T-helper 2 cell treated with Interferon-gamma antibody and Interleukin-4, amounts not matched to agents 5 μg/mL and 100 μg/mL, for 36 hours (primary cell): Measurements from ENCODE around the gene ATM.

ENCODE experiments used
- DNase-seq: peaks from one replicate; pipeline ENCODE4 v3.0.0; 2021; ENCODE audit warnings: low spot score
- H3K27ac Mint-ChIP-seq: one replicate; pipeline ENCODE4 v1.8.0; 2021; ENCODE audit warnings: mild to moderate bottlenecking, mixed read lengths
- H3K27me3 Mint-ChIP-seq: one replicate; pipeline ENCODE4 v1.8.0; 2021; ENCODE audit warnings: low read depth, mixed read lengths
- H3K36me3 Mint-ChIP-seq: one replicate; pipeline ENCODE4 v1.8.0; 2021; ENCODE audit warnings: low read depth, mixed read lengths
- H3K4me1 Mint-ChIP-seq: one replicate; pipeline ENCODE4 v1.8.0; 2021; ENCODE audit warnings: low read depth, mixed read lengths
- H3K4me3 Mint-ChIP-seq: one replicate; pipeline ENCODE4 v1.8.0; 2022; ENCODE audit warnings: mild to moderate bottlenecking, moderate library complexity, mixed read lengths
- H3K9me3 Mint-ChIP-seq: one replicate; pipeline ENCODE4 v1.8.0; 2021; ENCODE audit warnings: mixed read lengths

Gene ATM, protein sequence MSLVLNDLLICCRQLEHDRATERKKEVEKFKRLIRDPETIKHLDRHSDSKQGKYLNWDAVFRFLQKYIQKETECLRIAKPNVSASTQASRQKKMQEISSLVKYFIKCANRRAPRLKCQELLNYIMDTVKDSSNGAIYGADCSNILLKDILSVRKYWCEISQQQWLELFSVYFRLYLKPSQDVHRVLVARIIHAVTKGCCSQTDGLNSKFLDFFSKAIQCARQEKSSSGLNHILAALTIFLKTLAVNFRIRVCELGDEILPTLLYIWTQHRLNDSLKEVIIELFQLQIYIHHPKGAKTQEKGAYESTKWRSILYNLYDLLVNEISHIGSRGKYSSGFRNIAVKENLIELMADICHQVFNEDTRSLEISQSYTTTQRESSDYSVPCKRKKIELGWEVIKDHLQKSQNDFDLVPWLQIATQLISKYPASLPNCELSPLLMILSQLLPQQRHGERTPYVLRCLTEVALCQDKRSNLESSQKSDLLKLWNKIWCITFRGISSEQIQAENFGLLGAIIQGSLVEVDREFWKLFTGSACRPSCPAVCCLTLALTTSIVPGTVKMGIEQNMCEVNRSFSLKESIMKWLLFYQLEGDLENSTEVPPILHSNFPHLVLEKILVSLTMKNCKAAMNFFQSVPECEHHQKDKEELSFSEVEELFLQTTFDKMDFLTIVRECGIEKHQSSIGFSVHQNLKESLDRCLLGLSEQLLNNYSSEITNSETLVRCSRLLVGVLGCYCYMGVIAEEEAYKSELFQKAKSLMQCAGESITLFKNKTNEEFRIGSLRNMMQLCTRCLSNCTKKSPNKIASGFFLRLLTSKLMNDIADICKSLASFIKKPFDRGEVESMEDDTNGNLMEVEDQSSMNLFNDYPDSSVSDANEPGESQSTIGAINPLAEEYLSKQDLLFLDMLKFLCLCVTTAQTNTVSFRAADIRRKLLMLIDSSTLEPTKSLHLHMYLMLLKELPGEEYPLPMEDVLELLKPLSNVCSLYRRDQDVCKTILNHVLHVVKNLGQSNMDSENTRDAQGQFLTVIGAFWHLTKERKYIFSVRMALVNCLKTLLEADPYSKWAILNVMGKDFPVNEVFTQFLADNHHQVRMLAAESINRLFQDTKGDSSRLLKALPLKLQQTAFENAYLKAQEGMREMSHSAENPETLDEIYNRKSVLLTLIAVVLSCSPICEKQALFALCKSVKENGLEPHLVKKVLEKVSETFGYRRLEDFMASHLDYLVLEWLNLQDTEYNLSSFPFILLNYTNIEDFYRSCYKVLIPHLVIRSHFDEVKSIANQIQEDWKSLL (N-terminal part only)

DNA sequence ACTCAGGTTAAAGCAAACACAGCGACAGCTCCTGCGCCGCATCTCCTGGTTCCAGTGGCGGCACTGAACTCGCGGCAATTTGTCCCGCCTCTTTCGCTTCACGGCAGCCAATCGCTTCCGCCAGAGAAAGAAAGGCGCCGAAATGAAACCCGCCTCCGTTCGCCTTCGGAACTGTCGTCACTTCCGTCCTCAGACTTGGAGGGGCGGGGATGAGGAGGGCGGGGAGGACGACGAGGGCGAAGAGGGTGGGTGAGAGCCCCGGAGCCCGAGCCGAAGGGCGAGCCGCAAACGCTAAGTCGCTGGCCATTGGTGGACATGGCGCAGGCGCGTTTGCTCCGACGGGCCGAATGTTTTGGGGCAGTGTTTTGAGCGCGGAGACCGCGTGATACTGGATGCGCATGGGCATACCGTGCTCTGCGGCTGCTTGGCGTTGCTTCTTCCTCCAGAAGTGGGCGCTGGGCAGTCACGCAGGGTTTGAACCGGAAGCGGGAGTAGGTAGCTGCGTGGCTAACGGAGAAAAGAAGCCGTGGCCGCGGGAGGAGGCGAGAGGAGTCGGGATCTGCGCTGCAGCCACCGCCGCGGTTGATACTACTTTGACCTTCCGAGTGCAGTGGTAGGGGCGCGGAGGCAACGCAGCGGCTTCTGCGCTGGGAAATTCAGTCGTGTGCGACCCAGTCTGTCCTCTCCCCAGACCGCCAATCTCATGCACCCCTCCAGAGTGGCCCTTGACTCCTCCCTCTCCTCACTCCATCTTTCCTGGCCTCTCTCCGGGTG, at the start of gene ATM, which contains the start of gene NPAT:
TSS of gene ATM (plus strand) at position 494 of the 774 bp plus-strand sequence. CDS start 4,558 bp downstream, outside the sequence.
TSS of gene NPAT (minus strand) at position 65 of the 774 bp plus-strand sequence. CDS start 102 bp downstream, outside the sequence.
- H3K4me3 Mint-ChIP-seq: no peak within 1 kb of the TSS
- peak; percentile 99 for DNase-seq
- H3K4me1 Mint-ChIP-seq: peaks cover 48% of the 10 kb centered on the region
- H3K9me3 Mint-ChIP-seq: no peaks in the 10 kb centered on the region
- H3K27me3 Mint-ChIP-seq: no peaks in the 10 kb centered on the region
- H3K36me3 Mint-ChIP-seq: peaks cover 40% of the 10 kb centered on the region
- H3K27ac Mint-ChIP-seq: no peak within 1 kb of the TSS

DNA sequence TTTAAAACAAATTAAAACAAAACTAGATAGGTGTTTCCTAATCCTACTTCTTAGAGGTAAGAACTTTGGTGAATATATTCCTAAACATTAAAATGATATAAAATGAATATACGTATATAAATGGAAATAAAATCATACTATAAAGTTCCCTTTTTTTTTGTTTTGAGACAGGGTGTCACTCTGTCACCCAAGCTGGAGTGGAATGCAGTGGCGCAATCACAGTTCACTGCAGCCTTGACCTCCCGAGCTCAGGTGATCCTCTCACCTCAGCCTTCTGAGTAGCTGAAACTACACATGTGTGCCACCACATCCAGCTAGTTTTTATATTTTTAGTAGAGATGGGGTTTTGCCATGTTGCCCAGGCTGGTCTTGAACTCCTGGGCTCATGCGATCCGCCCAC, 45.3 kb upstream of the ATM start:
- H3K27ac Mint-ChIP-seq: no peak overlapping the region
- H3K36me3 Mint-ChIP-seq: peaks cover 57% of the 10 kb centered on the region
- no peak for DNase-seq
- H3K4me1 Mint-ChIP-seq: no peaks in the 10 kb centered on the region
- H3K27me3 Mint-ChIP-seq: no peaks in the 10 kb centered on the region
- no peak overlapping the region for H3K4me3 Mint-ChIP-seq
- H3K9me3 Mint-ChIP-seq: no peaks in the 10 kb centered on the region

DNA sequence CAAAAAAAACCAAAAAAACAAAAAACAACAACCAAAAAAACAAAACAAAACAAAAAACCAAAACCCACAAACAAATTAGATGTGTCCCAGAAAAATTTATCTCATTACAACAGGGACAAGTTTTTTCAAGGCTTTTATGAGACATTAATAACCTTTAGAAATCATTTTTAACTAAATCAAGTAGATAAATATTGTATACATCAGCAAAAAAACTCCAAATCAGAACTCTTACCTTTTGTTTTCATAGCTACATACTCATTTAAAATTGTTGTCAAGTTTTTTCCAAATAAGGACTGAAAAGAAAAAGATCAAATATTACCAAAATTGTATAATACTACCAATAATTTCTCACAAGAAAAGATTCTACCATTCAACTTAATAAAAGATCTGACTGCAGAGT, 29.1 kb upstream of the ATM start:
- Mint-ChIP-seq H3K27me3 (no peaks in the 10 kb centered on the region), H3K27ac (no peak overlapping the region)

DNA sequence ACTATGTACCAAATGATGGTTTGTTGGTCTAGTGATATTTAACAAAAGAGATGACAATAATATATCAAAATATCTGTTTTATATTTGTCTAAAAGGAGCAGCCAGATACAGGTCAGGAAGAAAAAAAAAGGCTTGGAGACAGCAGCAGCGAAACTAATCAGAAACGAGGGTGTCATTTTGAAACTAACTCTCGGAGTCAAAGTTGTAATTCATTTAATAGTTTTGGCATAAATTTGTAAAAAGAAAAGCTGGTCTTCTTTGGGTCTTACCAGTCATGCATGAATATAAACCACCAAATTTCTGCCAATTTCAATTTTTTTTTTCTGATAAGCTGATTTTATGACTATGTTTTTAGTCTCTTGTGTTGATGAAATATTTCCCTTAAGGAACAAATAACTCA, 26.0 kb upstream of the ATM start:
- no peak for DNase-seq
- Mint-ChIP-seq H3K27ac (no peak overlapping the region), H3K9me3 (no peaks in the 10 kb centered on the region), H3K27me3 (no peaks in the 10 kb centered on the region), H3K36me3 (peaks cover 44% of the 10 kb centered on the region), H3K4me3 (peak overlapping the region; percentile 15), H3K4me1 (peaks cover 23% of the 10 kb centered on the region)

More for the DNA sequence above, 29.1 kb upstream of the ATM start:
- Mint-ChIP-seq H3K36me3 (peaks cover 50% of the 10 kb centered on the region), H3K9me3 (no peaks in the 10 kb centered on the region), H3K4me1 (peaks cover 16% of the 10 kb centered on the region), H3K4me3 (no peak overlapping the region)
- no peak for DNase-seq

DNA sequence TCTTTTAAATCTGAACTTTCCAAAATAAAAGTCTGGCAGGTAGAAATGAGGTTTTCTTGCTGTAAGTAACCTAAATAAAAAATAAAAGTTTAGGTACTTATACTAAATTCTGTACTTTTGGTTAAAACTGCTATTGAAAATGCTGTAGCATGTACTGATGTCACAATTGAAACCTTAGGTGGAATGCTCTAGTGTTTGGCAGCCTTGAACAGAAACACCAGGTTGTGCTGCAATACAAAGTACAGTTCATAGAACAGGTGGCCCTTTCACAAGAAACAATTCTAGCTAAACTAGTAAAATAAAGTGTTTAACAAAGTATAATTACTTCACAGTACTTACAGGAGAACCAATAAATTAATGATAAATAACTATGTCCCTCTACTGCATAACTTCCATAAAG, 25.5 kb upstream of the ATM start:
- peak overlapping the region; percentile 15 for H3K4me3 Mint-ChIP-seq
- no peak overlapping the region for H3K27ac Mint-ChIP-seq

DNA sequence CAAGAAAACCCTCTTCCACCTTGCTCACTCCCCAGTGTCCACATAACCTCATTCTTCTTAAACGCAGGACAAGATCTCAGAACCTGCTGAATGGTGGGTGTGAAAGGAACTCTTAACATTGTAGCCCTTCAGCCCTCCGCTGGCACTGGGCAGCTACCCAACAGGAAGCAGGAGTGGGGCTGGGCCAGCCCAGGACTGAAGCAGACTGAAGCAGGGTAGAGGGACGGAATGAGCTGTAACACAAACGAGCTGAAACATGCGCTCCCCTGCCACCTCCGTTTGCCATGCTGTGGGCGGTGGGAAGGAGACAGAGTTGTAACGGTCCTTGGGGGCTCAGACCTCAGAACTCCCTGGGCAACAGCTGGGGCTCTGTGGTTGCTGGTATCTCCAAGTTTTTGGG, 24.0 kb upstream of the ATM start:
- peaks cover 23% of the 10 kb centered on the region for H3K4me1 Mint-ChIP-seq
- H3K27me3 Mint-ChIP-seq: no peaks in the 10 kb centered on the region
- H3K36me3 Mint-ChIP-seq: peaks cover 56% of the 10 kb centered on the region
- no peak overlapping the region for H3K4me3 Mint-ChIP-seq
- H3K27ac Mint-ChIP-seq: peak overlapping the region; percentile 9
- H3K9me3 Mint-ChIP-seq: peaks cover 2% of the 10 kb centered on the region
- no peak for DNase-seq

More for the DNA sequence above, 25.5 kb upstream of the ATM start:
- Mint-ChIP-seq H3K9me3 (no peaks in the 10 kb centered on the region), H3K4me1 (peaks cover 23% of the 10 kb centered on the region), H3K27me3 (no peaks in the 10 kb centered on the region), H3K36me3 (peaks cover 45% of the 10 kb centered on the region)
- DNase-seq: no peak

DNA sequence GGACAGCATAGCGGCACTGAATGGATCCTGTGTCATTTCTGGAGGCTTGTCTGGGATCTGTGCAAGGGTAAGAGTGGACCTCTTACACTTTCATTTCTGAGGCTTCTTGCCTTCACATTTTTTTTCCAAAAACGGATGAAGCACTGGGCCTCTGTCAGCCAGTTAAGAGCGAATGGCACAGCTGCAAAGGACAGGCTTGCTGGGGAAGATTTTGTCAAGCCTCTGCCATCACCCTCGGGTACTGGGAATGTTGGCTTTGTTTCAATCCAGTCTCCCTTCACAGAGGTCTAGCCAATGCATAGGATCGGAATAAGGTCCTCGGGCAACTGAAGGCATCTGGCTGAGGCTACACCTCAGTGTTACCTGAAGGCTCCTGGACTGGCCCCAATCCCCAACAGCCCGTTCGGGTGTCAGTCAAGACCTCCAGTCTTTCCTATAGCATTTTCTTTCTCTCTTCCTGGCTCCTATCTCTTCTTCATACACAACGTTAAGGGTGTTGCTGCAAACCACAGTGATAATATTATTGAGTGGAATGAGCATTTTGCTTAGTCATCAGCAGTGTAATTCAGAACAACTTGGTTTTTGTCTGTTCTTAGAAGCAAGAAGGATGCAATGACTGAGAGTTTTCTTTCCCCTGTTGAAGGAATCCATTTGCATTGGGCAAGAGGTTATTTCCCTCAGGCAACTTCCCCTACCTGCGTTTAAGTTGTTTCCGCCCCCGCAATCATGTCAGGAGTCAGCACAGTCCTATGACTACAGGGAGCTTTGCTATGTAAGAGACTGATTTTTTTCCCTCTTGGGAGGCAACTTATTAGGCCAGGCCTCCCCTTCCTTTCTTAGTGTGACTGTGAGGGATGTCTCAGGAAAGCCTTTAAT, 23.2 kb upstream of the ATM start:
- peaks cover 63% of the 10 kb centered on the region for H3K36me3 Mint-ChIP-seq
- H3K27me3 Mint-ChIP-seq: no peaks in the 10 kb centered on the region
- no peak overlapping the region for H3K4me3 Mint-ChIP-seq
- H3K4me1 Mint-ChIP-seq: peaks cover 23% of the 10 kb centered on the region
- peak overlapping the region; percentile 36 for H3K27ac Mint-ChIP-seq
- peaks cover 7% of the 10 kb centered on the region for H3K9me3 Mint-ChIP-seq
- peak; percentile 76 for DNase-seq

DNA sequence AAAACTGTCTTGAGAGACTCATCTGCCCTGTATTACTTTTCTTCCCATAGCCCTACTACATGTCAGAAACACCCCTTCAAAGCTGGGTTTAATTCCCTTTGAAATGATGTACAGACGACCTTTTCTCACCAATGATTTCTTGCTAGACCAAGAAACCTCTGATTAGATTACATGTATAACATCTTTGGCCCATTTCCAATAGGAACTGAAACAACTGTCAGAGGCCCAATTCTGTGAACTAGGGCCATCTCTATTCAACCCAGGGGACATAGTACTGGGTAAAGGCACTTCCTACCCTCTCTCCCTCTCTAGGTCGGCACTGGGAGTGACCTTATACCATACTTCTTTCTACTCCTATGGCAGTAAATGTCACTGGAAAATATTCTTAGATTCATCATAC, 19.8 kb upstream of the ATM start:
- DNase-seq: no peak
- Mint-ChIP-seq H3K36me3 (peaks cover 69% of the 10 kb centered on the region), H3K27ac (no peak overlapping the region), H3K4me3 (no peak overlapping the region), H3K27me3 (no peaks in the 10 kb centered on the region), H3K4me1 (peaks cover 11% of the 10 kb centered on the region), H3K9me3 (peaks cover 31% of the 10 kb centered on the region)

DNA sequence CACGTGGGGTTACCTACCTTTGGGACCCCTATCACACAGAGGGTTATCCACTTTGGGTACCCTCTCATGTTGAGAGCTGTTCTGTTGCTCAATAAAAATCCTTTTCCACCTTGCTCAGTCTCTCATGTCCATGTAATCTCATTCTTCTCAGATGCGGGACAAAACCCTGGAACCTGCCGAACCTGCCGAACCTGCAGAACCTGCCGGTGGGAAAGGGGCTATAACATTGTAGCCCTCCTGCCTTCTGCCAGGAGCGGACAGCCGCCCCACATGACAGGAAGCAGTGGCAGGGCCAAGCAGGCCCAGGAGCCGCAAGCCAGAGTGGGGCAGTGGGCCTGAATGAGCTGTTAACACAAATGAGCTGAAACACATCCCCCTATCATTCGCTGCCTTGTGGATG, 18.5 kb upstream of the ATM start:
- peaks cover 39% of the 10 kb centered on the region for H3K9me3 Mint-ChIP-seq
- no peak for DNase-seq
- H3K4me1 Mint-ChIP-seq: peaks cover 8% of the 10 kb centered on the region
- H3K27me3 Mint-ChIP-seq: no peaks in the 10 kb centered on the region
- peaks cover 72% of the 10 kb centered on the region for H3K36me3 Mint-ChIP-seq
- no peak overlapping the region for H3K27ac Mint-ChIP-seq
- H3K4me3 Mint-ChIP-seq: no peak overlapping the region

DNA sequence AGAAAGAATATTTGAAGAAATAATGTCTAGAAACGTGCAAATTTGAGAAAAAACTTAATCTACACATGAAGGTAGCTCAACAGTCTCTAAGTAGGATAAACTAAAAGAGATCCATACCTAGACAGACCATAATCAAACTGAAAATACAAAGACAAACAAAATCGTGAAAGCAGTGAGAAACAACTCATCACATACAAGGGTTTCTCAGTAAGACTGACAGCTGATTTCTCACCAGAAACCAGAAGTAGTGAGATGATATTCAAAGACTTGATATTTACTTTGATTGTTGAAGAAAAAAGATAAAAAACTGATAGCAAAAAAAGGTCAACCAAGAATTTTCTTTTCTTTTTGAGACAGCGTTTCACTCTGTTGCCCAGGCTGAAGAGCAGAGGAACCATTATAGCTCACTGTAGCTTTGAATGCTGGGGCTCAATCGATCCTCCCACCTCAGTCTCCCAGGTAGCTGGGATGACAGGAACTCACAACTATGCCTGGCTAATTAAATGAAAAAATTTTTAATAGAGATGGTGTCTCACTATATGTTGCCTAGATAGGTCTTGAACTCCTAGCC, 17.9 kb upstream of the ATM start:
- Mint-ChIP-seq H3K4me3 (no peak overlapping the region), H3K36me3 (peaks cover 75% of the 10 kb centered on the region), H3K9me3 (peaks cover 39% of the 10 kb centered on the region), H3K27ac (no peak overlapping the region), H3K4me1 (peaks cover 4% of the 10 kb centered on the region), H3K27me3 (no peaks in the 10 kb centered on the region)
- DNase-seq: no peak

DNA sequence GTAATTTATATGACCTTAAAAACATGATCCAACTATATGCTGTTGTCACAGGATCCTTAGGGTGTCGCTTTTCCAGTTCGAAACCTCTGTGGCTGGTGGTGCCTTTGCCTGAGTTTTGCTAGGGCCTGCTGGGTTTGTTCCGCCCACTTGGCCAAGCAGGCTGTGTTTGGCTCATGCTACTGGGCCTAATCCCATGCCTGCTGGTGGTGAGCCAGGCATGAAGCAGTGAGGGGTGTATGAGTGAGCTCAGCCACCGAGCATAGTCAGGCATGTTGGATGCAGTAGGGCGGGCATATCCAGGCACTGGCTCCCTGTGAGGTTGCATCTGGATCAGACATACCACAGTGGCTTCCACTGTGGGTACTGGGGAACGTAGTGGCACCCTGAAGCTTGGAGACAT, 16.7 kb upstream of the ATM start:
- peaks cover 84% of the 10 kb centered on the region for H3K36me3 Mint-ChIP-seq
- H3K27ac Mint-ChIP-seq: no peak overlapping the region
- no peaks in the 10 kb centered on the region for H3K4me1 Mint-ChIP-seq
- no peaks in the 10 kb centered on the region for H3K27me3 Mint-ChIP-seq
- DNase-seq: no peak
- H3K4me3 Mint-ChIP-seq: no peak overlapping the region
- peaks cover 47% of the 10 kb centered on the region for H3K9me3 Mint-ChIP-seq
